MM.1S (cell line): ENCODE data around the gene FARP2.

Experiments used
- DNase-seq: peaks from one replicate; pipeline ENCODE4 v3.0.0-alpha.2; 2015
- H2AFZ ChIP-seq: fragments of 300-600 bp; sonication (generic); 2 replicates; pipeline ENCODE4 v1.6.0; 2016; ENCODE audit warnings: antibody characterized with exemption, low read length
- H3F3A ChIP-seq: fragments of 300-600 bp; sonication (generic); 2 replicates; pipeline ENCODE4 v1.6.1; 2016; ENCODE audit warnings: mild to moderate bottlenecking, antibody characterized with exemption, low read length, moderate library complexity, mixed read lengths; ENCODE audit not compliant: insufficient read depth
- H3K27ac ChIP-seq: fragments of 300-600 bp; sonication (generic); 2 replicates; pipeline ENCODE4 v1.5.1; 2016; ENCODE audit warnings: mild to moderate bottlenecking, low read length
- H3K27me3 ChIP-seq: fragments of 300-600 bp; sonication (generic); replicated peaks from 2 replicates; pipeline ENCODE4 v1.6.0; 2016; ENCODE audit warnings: low read length; ENCODE audit not compliant: insufficient read depth
- H3K36me3 ChIP-seq: fragments of 300-600 bp; sonication (generic); replicated peaks from 2 replicates; pipeline ENCODE4 v1.6.1; 2016; ENCODE audit warnings: mild to moderate bottlenecking, low read length, mixed read lengths; ENCODE audit not compliant: insufficient read depth
- H3K4me1 ChIP-seq: fragments of 300-600 bp; sonication (generic); 2 replicates; pipeline ENCODE4 v1.6.1; 2016; ENCODE audit warnings: low read length, mixed read lengths
- H3K4me2 ChIP-seq: fragments of 300-600 bp; sonication (generic); 2 replicates; pipeline ENCODE4 v1.6.0; 2016; ENCODE audit warnings: low read depth, low read length
- H3K4me3 ChIP-seq: fragments of 300-600 bp; sonication (generic); 2 replicates; pipeline ENCODE4 v1.5.1; 2016; ENCODE audit warnings: low read length, mixed read lengths
- H3K79me2 ChIP-seq: fragments of 300-600 bp; sonication (generic); 2 replicates; pipeline ENCODE4 v1.6.1; 2016; ENCODE audit warnings: mixed run types, low read length, mixed read lengths
- H3K9ac ChIP-seq: fragments of 300-600 bp; sonication (generic); 2 replicates; pipeline ENCODE4 v1.6.1; 2016; ENCODE audit warnings: low read length, mixed read lengths
- H3K9me2 ChIP-seq: fragments of 300-600 bp; sonication (generic); replicated peaks from 2 replicates; pipeline ENCODE4 v1.6.1; 2016; ENCODE audit warnings: mild to moderate bottlenecking, low read length, mixed read lengths; ENCODE audit not compliant: insufficient read depth
- H3K9me3 ChIP-seq: fragments of 300-600 bp; sonication (generic); replicated peaks from 2 replicates; pipeline ENCODE4 v1.6.1; 2016; ENCODE audit warnings: mild to moderate bottlenecking, low read length, mixed read lengths; ENCODE audit not compliant: insufficient read depth
- H4K20me1 ChIP-seq: fragments of 300-600 bp; sonication (generic); 2 replicates; pipeline ENCODE4 v1.6.1; 2016; ENCODE audit warnings: mild to moderate bottlenecking, low read length, moderate library complexity, mixed read lengths; ENCODE audit not compliant: insufficient read depth
- EZH2 ChIP-seq: fragments of 300-600 bp; sonication (generic); optimal IDR thresholded peaks from 2 replicates; pipeline ENCODE3; 2017; ENCODE audit warnings: low read depth, mild to moderate bottlenecking, antibody characterized with exemption, low read length, mixed read lengths
- EZH2phosphoT487 ChIP-seq: fragments of 300-600 bp; sonication (generic); IDR thresholded peaks from 2 replicates; pipeline ENCODE4 v1.6.1; 2018; ENCODE audit warnings: antibody characterized with exemption, low read length
- TF ChIP-seq, protein P1 (sequence below): fragments of 300-600 bp; sonication (generic); IDR thresholded peaks from 2 replicates; pipeline ENCODE4 v1.5.1; 2016; ENCODE audit warnings: antibody characterized with exemption, low read length, mixed read lengths

FARP2 gene

DNA sequence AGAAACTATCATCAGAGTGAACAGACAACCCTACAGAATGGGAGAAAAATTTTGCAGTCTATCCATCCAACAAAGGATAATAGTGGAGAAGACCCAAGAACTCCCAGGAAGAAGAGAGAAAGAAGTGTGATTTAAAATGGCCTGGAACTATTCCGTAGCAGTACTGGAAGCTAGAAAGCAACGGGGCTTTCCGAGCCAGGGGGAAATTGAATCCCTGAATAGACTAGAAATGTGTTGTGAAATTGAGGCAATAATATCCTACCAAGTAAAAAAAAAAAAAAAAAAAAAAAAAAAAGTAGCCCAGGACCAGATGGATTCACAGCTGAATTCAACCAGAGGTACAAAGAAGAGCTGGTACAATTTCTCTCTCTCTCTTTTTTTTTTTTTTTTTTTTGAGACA lies 69.3 kb downstream of the FARP2 start:
- H3K9ac ChIP-seq, result no peak overlapping the region
- H3K4me2 ChIP-seq, result no peak overlapping the region
- DNase-seq, result no peak
- no peak overlapping the region for H3K4me3 ChIP-seq
- TF ChIP-seq EZH2phosphoT487 (no peak), EZH2 (no peak)
- TF ChIP-seq, protein P1, sequence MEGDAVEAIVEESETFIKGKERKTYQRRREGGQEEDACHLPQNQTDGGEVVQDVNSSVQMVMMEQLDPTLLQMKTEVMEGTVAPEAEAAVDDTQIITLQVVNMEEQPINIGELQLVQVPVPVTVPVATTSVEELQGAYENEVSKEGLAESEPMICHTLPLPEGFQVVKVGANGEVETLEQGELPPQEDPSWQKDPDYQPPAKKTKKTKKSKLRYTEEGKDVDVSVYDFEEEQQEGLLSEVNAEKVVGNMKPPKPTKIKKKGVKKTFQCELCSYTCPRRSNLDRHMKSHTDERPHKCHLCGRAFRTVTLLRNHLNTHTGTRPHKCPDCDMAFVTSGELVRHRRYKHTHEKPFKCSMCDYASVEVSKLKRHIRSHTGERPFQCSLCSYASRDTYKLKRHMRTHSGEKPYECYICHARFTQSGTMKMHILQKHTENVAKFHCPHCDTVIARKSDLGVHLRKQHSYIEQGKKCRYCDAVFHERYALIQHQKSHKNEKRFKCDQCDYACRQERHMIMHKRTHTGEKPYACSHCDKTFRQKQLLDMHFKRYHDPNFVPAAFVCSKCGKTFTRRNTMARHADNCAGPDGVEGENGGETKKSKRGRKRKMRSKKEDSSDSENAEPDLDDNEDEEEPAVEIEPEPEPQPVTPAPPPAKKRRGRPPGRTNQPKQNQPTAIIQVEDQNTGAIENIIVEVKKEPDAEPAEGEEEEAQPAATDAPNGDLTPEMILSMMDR, result no peak
- H3K27me3 ChIP-seq, result no peaks in the 10 kb centered on the region
- H3K27ac ChIP-seq, result no peak overlapping the region
- H3K36me3 ChIP-seq, result no peaks in the 10 kb centered on the region
- H3K4me1 ChIP-seq, result no peaks in the 10 kb centered on the region
- H3K79me2 ChIP-seq, result no peaks in the 10 kb centered on the region
- H3K9me3 ChIP-seq, result no peaks in the 10 kb centered on the region
- H2AFZ ChIP-seq, result no peak overlapping the region
- H3K9me2 ChIP-seq, result no peaks in the 10 kb centered on the region
- H4K20me1 ChIP-seq, result no peaks in the 10 kb centered on the region
- H3F3A ChIP-seq, result no peaks in the 10 kb centered on the region

DNA sequence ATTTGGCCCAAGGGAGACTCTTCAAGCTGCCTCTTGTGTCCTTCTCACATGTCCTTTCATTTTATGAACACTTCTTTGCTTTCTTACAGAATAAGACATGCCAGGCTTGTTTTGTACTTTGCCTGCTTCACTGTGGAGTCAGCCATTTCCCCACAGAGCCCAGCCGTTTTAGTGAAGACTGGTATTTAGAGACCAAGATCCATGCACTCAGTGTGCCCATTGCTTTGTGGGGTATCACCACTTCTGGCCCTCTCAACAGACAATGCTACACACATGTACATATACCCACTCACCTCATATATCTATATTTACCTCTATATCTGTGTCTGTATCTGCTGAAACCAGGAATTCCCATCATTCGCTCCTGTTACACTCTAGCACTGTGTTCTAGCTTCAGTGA lies 74.1 kb downstream of the FARP2 start:
- Histone ChIP-seq H3K27ac (no peak overlapping the region), H3K27me3 (no peaks in the 10 kb centered on the region), H3K4me2 (no peak overlapping the region), H3K36me3 (peaks cover 3% of the 10 kb centered on the region; the same call in 1 of the 2 replicates), H4K20me1 (no peaks in the 10 kb centered on the region), H3K9ac (no peak overlapping the region), H3K9me2 (no peaks in the 10 kb centered on the region), H3K9me3 (no peaks in the 10 kb centered on the region), H3F3A (no peaks in the 10 kb centered on the region), H2AFZ (no peak overlapping the region), H3K4me1 (no peaks in the 10 kb centered on the region), H3K4me3 (no peak overlapping the region), H3K79me2 (no peaks in the 10 kb centered on the region)
- TF ChIP-seq, protein P1, result no peak
- no peak for TF ChIP-seq EZH2phosphoT487
- TF ChIP-seq EZH2, result no peak
- DNase-seq, result no peak

DNA sequence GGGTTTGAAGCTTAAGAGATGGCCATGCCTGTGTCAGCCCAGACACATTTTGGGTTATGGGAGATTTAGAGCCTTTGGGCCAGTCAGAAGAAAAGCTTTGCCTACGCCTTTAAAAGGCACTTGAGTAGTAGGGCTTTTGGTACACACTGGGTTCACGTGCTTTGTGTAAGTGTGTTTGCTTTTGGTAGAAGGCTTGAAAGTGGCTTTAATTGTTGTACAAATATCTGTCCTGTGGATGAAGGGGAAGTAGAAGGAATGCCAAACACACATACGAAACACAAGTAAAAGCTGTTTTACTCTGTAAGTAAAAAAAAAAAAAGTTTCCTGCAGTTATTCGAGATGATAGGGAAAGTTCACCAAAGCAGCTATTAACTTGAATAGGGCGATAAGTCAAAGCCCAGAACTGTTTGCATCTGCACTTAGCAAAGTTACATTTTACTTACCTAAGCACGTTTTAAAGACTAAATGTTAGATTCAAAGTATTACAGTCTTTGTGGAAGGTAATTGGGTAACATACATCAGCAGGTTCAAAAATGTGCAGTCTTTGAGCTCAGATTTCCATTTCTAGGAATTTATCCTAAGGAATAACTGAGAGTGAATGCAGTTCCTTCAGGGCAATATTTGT lies 76.9 kb downstream of the FARP2 start:
- H3K27me3 ChIP-seq, result no peaks in the 10 kb centered on the region
- TF ChIP-seq, protein P1, result no peak
- TF ChIP-seq EZH2 (no peak), EZH2phosphoT487 (no peak)
- no peak overlapping the region for H3K27ac ChIP-seq
- H3K9me2 ChIP-seq, result no peaks in the 10 kb centered on the region
- no peaks in the 10 kb centered on the region for H3K9me3 ChIP-seq
- no peak overlapping the region for H3K9ac ChIP-seq
- H3K79me2 ChIP-seq, result no peaks in the 10 kb centered on the region
- no peaks in the 10 kb centered on the region for H4K20me1 ChIP-seq
- H3F3A ChIP-seq, result no peaks in the 10 kb centered on the region
- H3K36me3 ChIP-seq, result peaks cover 3% of the 10 kb centered on the region; the same call in 1 of the 2 replicates
- H3K4me1 ChIP-seq, result no peaks in the 10 kb centered on the region
- no peak for DNase-seq
- no peak overlapping the region for H3K4me3 ChIP-seq
- no peak overlapping the region for H3K4me2 ChIP-seq
- no peak overlapping the region for H2AFZ ChIP-seq
